ENCODE data around the gene IPO5.
"Not testable (repeated sequence)": the region's sequence is repeated elsewhere in the genome, so short reads cannot be mapped to it uniquely, and the experiment has no call there.

Gene IPO5

GRCh38 chr13:97953376-97953970, at the start of gene IPO5:
Gene IPO5 (plus strand): TSS chr13:97953675. CDS start chr13:97976697, 23,022 bp downstream.
- no peak for DNase-seq

DNA sequence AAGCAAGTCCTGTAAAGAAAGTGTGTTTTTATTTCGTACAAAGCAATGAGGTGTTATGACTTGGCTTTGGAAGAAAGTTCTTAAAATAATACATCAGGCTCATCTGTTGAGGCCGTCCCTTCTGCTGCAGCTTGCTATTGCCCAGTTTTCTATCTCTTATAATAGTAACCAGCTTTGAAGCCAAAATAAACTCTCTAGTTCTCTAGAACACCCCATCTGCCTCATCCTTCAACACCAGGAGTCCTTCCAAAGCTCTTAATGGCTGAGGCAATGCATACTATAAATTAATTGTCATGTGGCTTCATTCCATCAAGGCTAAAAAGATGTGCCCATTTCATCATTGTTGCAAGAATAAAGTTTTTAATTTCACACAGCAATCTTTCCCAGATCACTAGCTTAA, 49.4 kb upstream of the IPO5 start:
- DNase-seq = no peak

GRCh38 chr13:97905517-97905916, 48.0 kb upstream of the IPO5 start:
- DNase-seq = no peak

GRCh38 chr13:97911311-97912138, 42.0 kb upstream of the IPO5 start:
- peak; percentile 41 for DNase-seq

- no peak for DNase-seq
These were observed 41.3 kb upstream of the IPO5 start for GRCh38 chr13:97912139-97912535.

DNA sequence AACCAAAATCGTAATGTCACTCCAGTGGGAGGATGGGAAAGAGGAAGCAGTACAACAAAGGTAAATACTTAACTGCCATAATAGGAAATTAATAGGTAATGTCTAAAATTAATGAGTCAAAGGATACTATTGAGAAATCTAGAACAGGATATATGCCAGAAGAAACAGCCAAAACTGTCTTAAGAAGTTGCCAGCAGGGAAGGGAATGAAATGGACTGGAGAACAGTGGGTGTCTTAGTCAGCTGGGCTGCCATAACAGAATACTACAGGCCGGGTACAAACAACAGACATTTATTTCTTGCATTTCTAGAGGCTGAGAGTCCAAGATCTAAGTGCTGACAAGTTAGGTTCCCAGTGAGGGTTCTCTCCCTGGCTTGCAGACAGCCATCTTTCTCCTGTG, 40.3 kb upstream of the IPO5 start:
- DNase-seq = no peak

DNA sequence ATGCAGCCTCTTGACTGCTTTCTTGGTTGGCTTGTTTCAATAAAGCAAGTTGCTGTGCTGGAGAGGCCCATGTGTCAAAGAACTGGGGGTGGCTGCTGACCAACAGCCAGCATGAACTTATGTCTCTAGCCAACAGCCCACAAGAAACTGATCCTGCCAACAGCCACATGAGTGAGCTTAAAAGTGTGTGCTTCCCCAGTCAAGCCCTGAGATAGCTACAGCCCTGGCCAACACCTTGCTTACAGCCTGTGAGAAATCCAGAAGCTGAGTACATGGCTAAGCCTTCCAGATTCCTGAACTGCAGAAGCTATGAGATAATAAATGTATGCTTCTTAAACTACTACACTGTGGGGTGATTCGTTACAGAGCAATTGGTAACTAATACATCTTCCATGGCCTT, 38.9 kb upstream of the IPO5 start:
- no peak for DNase-seq

DNA sequence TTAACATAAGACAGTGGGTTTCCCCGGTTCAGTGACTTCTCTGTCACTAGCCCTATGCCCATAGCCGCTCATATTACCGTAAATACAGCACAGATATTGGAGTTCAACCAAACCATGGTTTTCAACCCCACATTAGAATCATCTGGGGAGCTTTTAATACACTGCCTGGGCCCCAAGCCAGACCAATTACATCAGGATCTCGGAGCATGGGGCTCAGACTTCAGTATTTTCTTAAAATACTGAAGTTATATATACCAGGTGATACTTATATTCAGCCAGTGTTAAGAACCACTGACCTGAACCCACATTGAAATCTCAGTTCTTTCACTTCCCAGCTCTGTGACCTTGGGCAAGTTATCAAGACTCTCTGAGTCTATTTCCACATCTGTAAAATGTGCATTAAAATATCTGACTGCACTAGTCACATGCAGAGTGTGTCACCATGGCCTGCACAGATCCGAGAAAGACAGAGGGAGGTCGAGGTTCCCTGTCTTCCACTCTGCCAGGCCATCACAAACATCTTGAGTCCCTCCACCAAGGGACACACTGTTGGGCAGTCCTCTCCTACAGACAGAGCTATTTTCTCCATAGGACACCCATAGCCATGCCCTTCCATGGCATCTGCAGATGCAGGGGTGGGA, 32.2 kb upstream of the IPO5 start:
- DNase-seq = no peak

- no peak for DNase-seq
These were observed 25.2 kb upstream of the IPO5 start for GRCh38 chr13:97928301-97928700.

- DNase-seq = no peak
These were observed 21.4 kb upstream of the IPO5 start for GRCh38 chr13:97932036-97932435.

GRCh38 chr13:97932647-97933046, 20.8 kb upstream of the IPO5 start:
- no peak for DNase-seq

- no peak for DNase-seq
These were observed 19.7 kb upstream of the IPO5 start for GRCh38 chr13:97933776-97934175.

GRCh38 chr13:97934590-97934989, 18.9 kb upstream of the IPO5 start:
- DNase-seq = no peak

- DNase-seq = no peak
These were observed 18.4 kb upstream of the IPO5 start for GRCh38 chr13:97935071-97935470.

DNA sequence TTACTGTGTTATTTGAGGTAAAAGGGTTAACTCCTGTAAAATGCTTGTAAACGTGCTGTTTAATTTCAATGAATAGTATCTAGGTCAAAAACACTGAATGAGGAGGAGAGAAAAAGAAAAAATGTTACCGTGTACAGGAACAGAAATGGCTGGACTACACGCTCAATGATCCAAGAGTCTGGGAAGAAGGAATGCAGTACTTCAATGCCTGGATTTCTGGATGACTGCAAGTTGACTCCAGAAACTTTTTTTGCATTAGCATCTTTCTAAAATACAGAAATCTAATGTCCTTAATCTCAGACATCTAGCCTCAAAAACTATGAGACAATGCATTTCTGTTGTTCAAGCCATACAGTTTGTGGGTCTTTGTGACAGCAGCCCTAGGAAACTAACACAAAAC, 17.4 kb upstream of the IPO5 start:
- no peak for DNase-seq

GRCh38 chr13:97938706-97939475, 14.6 kb upstream of the IPO5 start:
- DNase-seq = no peak

DNA sequence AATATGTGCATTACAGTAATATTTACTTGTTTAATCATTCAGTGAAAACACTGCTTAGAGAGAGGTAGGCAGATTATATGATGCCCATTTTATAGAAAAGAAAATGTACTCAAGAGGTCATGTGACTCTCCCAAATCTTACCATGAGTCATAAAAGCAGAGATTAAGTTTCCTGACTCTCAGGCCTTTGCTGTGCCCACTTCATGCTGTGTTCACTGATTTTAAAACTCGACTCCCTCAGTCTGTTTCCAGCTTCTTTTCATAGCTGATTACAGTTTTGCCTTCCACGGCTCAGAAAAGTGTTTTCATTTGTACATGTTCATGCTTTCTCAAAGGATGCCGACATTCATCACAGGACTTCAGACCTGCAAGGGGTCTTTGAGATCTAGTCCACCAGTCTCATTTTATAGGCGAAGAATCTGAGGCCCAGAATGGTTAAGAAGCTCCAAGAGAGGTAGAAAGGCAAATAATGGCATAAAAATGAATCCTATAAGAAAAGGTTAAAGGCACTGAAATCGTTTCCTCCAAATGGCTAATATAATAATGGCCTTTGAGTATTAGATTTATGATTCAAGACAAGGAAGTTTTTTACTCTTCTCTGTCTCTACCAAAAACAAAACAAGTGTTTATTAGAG, 9.0 kb upstream of the IPO5 start:
- no peak for DNase-seq

DNA sequence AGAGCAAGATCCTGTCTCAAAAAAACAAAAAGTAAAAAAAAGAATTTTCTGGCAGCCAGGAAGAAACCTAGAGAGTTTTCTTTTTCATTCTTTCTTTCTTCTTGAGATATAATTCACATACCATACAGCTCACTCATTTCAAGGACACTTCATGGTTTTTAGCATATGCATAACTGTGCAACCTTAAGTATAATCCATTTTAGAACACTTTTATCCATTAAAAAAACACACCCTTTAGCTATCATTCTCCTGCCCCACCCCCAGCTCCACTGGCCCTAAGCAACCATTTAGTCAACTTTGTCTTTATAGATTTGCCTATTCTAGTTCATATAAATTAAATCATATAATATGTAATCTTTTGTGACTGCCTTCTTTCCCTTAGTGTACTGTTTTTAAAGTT, 8.1 kb upstream of the IPO5 start:
- no peak for DNase-seq

DNA sequence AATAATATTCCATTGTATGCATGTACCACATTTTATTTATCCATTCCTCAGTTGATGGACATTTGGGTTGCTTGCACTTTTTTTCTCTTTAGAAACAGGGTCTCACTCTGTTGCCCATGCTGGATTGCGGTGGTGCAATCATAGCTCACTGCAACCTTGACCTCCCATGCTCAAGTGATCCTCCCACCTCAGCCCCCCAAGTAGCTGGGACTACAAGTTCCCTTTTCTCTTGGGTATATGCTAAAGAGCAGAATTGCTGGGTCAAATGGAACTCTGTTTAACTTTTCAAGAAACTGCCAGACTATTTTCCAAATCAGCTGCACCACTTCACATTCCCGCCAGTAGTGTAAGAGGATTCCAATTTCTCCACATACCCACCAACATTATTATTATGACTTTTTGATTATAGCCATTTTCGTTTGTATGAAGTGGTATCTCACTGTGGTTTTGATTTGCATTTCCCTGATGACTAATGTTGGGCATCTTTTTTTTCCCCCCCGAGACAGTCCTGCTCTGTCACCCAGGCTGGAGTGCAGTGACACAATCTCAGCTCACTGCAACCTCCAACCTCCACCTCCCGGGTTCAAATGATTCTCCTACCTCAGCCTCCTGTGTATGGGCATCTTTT, 7.6 kb upstream of the IPO5 start:
- peak; percentile 4 for DNase-seq

DNA sequence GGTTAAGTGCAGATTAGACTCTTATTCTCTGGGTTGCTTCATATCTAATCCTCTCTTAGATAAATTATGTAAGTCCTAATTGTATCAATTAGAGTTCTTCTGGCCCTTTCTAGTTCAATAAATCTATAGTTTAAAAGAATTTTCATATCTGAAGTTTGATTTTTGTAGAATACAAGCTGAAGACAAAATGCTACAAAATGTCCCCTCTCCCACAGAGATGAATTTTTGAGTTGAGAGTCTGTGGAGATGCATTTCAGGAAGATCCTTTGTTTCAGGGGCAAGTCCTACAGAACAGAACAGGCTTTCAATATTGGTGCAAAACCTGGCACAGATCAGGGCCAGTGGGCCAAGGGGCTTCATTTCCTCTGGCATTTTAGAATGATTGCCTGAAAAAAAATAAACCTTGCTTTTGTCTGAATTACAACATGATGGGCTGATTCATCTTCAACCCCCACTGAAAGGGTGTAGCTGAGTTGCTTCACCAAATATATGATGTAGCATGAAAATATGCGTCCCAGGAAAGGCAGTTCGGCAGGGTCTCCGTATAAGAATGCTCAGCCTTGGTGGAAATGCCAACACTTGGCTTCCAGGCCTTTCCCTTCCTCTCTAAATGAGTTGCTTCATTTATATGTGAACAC, 6.4 kb upstream of the IPO5 start:
- DNase-seq = no peak

- no peak for DNase-seq
These were observed 5.4 kb upstream of the IPO5 start for GRCh38 chr13:97948041-97948440.

- DNase-seq = not testable (repeated sequence)
These were observed 4.2 kb upstream of the IPO5 start for GRCh38 chr13:97949316-97949715.

All from activated CD4-positive, alpha-beta T cell treated with anti-CD3 and anti-CD28 coated beads for 48 hours (primary cell).